Stimulated activated CD8-positive, alpha-beta memory T cell treated with anti-CD3 and anti-CD28 coated beads, Interleukin-7, amount 100 ng/mL, for 48 hours (primary cell): ENCODE data around the gene RALGDS.
"Not testable (repeated sequence)": the region's sequence is repeated elsewhere in the genome, so short reads cannot be mapped to it uniquely, and the experiment has no call there.

ENCODE experiments used
- DNase-seq, 2 donors: peaks; one replicate each; pipeline ENCODE4 v3.0.0-alpha.2; 2020; ENCODE audit warnings: low read depth in 1 of 2; ENCODE audit errors: extremely low read depth in 1 of 2

The RALGDS gene

DNA sequence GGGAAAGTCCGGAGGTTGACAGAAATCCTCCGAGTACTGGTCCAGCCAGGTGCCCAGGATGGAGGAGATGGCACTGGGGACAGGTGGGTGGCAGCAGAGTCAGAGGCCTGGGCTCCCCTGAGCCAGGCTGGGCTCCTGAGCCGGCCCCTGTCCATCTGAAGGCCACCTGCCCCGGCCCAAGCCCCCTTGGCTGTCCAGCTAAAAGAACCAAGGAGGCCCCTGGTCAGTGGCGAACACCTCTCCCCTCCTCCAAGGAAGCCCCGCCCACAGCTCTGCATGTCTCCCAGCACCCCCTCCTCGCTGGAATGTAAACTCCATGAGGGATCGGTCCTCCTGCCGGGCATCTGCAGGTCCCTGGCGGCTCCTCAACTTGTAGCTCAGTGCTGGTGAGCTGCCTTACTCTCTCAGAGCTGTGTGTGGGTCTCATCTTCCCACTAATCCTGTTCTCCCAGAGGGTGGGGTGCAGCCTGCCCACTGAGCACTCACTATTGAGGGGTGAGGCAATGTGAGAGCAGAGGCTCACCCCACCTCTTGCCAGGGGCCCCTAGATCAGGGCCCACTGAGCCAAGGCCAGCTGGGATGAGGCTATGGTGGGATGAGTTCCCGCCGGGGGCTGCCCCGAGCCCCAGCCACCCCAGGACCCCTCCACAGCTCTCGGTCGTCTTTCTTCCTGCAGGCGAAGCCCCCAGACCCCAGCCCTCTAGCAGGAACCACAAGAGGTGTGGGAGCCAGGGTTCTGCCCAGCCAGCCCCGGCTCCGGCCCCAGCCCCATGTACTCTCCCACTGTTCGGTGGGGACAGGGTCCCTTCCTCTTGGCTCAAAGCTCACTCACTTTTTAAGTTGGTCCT lies 12.0 kb downstream of the RALGDS start:
- DNase-seq: no peak

DNA sequence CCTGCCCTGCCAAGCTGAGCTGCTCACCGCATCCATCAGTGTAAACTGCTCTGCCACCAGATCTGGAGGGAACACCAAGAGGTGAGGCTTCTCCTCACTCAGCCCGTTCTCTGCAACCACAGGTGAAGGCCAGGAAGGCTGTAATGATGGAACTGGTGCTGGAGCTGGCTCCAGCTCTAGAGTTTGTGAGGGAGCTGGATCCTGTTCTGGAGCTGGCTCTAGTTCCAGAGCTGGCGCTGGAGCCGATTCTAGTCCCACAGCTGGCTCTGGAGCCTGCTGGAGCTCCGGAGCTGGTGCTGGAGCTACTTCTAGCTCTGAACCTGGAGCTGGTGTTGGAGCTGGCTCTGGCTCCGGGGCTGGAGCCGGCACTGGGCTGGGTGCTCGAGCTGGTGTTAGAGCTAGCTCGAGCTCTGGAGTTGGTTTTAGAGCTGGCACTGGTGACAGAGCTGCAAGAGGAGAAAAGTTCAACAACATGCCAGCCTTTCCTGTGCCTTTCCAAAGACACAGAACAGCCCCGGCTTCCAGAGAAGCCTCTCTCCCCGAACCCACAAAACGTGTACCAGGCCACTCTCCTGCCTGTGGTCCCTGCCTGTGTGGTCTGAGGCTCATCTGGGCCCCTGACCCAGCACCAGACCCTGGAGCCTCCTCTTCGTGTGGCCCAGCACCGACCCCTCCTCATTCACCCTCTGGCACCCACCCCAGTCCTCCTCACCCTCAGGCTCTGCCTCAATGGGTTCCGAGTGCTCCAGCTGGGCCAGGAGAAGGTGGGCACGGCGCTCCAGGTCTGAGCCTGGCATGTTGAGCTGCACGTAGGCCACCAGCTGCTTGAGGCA lies 12.9 kb downstream of the RALGDS start:
- DNase-seq: no peak

DNA sequence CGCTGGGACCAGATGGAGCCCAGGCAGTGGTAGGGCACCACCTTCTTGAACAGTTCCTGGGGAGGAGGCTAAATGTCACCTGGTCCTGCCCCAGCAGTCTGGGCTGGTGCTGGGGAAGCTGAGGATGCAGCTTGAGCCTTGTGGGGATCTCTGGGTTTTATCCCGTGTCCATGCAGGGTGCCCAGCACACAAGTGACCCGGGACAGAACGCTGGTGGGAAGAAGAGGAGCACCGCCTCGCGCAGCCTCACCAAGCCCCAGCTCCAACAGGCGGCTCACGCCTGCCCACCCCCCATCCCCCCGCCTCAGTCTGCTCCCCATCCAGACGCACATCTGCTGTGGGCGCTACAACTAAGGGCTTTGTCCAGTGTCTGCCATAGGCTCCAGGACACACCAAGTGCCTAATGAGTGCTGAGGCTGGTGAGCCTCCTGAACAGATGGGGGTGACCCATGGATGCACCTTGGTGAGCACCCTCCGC lies 13.8 kb downstream of the RALGDS start:
- DNase-seq: no peak

DNA sequence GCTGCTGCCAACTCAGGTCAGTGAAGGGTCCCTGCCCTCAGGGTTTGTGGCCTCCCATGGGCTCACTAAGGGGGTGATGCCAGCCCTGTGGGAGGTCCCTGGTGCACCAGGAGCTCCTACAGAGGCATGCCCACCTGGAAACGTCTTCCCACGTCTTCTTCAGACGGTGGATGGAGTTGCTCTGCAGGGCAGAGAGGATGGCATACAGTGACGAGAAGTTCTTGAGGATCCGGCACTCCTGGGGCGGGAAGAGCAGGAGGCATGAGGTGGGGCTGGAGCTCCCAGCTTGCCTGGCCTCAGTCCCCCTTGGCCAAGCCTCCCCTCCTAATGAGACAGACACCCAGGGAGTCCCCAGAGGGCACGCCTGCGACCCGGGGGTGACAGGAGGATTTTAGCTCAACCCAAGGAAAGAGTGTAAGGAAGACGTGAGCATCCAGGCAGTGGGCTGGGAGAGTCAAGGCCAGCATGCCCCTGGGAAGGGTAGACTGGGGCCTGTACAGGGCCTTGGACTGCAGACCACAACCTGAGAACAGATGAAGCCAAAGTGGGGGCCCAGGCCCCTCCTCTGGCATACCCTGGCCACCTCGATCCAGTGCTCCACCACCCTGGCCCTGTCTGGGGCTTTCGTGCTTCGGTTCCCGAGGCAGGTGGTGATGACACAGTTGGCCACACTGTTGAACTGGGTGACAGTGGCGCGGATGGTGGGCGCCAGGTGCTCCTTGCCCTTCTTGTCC lies 14.4 kb downstream of the RALGDS start:
- DNase-seq: no peak

DNA sequence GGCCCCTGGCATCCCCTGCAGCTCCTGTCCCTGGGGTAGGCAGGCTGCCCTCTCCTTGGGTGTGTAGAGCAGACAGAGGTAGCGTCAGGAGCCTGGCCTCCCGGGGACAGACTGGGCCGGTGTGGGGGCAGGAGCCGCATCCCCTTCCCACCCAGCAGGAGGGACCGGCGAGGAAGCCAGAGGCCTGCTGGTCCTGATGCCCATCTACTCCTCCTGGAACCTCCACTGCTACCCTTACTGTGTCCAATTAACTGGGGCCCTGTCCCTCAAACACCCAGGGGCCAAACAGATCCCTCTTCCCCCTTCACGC lies 15.6 kb downstream of the RALGDS start:
- no peak for DNase-seq

DNA sequence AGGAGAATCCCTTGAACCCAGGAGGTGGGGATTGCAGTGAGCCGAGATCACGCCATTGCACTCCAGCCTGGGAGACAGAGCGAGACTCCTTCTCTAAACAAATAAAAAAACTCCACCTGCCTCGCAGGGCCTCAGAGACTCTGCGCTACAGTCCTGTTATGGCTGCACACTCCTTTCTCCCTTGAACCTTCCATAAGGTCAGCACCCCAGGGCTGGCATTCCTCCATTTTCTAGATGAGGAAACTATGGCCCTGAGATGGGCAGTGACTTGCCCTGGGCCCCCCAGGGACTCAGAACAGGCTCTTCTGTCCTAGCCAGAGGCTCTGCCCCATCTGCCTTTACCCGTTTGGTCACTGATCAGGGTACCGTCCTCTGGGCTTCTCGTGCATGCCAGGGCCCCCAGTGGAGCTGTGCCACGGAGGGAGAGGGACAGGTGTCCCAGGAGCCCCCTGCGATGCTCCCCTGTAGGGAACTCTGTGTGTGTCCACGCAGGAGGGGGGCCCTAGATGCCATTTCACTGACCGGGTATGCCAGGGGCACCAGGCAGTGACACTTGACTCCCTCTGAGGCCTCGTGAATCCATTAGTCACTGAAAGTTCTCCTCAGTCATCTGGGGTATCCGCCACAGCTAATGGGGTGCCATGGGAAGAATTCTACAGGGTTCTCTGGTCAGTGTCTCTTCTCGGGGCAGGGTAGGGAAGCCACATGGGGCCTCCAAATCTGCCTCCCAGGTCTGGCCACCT lies 16.2 kb downstream of the RALGDS start:
- DNase-seq: no peak

DNA sequence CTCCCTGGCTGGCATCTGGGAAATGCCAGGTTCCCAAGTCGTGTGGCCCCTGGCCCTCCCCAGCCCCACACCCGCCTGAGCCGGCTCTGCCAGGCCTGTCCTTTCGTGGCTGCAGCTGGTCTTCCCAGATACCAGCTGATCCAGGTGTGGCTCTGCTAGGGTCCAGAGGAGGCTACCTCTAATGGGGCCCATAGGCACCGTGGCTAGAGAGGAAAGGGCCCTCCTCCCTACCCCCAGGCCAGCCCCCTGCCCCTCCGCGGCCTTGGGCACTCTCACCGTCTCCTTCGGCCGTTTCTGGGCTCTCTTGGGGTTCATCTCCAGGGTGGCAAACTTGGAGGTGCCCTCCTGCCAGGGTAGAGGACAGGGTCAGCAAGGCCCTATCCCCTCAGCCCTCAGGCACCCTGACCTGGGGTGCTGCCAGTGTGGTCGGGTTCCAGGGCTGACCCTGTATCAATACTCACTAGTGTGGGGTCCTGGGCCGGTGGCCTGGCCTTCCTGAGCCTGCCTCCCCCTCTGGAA lies 17.0 kb downstream of the RALGDS start:
- DNase-seq: no peak

DNA sequence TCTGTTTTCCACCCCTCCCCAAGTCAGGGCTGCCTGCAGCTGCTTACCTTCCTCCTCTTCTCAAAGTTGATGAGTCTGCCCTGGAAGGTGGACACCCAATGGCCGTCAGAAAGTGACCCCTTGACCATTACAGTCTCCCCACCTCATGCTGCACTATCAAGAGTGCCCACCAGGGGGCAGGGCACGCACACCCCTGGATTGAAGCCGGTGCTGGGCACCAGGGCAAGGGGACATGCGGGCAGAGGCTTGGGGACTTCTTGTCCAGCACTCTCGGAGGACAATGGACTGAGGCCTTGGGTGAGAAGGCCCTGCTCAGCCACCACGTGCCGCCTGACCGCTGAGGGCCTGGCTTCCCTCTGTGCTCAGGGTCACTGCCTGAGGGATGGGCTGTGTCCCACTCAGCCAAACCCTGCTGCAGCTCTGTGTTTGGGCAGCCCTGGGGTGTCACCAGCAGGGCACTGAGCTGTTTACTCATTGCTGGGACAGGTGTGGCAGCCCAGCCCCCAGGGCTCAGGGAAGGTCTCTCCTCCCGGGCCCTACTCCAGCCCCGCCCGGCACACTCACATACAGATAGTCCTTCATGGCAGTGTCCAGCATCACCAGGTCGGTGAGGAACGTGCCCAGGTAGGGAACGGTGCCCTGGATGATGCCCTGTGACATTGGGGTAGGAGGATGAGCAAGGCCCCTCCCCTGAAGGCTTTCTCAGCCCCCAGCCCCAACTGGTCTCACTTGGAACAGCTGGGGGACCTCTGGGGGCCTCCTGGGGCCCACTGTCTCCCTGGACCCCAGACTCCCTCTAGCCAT lies 17.7 kb downstream of the RALGDS start:
- DNase-seq: no peak

DNA sequence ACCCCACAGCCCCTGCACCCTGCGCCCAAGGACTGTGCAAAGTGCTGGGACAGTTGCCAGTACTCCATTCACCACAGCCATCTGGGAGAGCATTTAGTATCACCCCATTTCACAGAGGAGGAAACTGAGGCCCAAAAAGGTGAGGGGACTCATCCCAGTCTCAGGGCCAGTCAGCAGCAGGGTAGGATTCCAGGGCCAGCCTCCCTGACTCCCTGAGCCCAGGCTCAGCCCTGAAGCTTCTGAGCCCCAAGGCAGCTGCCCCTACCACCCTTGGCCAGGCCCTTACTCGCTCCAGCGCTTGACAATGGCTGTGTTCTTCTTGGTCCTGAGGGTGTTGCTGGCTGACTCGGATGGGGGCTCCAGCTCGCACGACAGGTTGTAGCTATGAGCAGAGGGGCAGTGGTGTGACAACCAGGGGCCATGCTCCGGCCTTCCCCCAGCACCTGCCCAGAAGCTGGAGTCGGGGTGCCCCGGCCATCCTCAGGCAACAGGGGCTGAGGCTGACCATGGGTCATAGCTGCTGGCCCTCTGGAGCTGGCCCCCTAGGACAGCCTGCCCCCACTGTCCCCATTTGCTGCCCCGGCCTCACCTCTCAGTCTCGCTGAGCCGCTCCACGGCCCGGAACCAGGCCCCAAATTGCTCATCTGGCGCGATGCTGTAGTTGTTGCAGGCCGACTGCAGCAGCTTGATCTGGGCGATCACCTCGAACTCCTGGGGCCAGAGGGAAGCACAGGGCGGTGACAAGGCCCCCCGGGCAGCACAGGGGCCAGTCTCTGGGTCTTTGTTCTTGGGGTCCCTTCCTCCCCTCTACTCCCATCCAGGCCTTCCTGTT lies 18.6 kb downstream of the RALGDS start:
- DNase-seq: no peak

DNA sequence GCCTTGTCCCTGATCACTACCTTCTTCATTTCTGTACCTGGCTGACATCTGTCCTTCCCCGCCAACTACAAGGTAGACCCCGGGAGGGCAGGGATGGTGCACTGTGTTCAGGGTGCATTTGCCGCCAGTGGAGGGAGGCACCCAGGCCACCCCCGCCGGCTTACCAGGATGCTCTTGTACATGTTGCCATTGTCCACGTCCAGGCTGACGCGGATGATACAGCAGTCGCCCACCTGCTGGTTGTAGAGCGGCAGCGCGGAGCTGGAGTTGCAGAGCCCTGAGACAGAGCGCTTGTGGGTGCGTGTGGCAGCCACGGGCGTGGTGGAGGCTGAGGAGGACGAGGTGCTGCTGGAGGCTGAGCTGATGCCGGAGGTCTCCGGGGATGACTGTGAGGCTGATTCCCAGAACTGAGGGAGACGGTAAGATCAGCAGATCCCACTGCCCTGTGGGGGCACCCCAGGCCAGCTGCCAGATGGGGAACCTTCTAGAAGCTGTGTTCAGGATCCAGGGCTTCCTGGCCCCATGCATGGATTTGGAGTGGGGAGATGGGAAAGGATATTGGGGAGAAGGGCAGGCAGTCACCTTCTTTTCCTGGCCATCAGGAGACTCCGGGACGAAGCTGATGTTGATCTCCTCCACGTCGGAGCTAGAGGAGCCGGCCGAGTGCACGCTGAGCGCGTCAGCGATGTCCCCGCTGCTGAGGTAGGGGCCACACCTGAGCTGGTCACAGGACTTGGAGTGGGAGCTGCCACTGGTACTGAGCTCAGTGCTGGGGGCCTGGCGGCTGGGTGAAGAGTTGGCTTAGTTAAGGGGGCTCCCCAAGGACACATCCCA lies 19.5 kb downstream of the RALGDS start:
- DNase-seq: no peak

DNA sequence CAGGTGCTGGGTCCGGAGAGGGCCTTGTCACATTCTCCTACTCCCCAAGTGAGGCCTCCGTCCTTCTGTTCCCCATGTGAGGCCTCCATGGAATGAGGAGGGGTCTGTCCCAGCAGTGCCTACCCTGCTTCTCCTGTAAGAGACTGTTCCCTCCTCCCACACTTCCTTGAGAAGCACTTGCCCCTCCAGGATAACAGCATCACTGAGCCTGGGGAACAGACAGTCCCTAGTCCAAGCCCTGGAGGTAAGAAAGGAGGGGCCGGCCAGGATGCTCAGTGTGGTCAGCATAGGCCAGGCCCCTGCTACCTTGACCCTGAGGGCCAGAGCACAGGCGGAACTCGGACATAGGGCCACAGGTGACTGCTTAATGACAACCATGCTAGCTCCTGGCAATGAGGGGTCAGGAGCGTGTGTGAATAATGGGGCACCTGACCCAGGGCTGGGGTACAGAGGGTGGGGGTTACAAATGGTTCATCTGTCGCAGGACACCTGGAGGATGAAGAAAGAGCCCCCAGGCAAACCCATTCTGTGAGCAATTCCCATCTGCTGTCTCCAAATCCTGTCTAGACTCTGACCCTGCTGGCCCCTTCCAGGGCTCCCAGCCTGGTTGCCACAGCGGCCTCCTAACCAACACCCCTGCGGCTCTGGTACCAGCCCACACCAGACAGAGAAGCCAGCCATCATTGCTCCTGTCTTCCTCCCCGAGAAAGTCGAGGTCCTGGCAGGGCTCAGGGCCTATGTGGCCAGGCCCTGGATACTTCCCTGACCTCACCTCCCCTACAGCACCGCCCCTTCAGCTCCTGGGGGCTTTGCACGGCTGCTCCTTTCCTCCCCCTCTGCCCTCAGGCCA lies 20.3 kb downstream of the RALGDS start:
- no peak for DNase-seq

DNA sequence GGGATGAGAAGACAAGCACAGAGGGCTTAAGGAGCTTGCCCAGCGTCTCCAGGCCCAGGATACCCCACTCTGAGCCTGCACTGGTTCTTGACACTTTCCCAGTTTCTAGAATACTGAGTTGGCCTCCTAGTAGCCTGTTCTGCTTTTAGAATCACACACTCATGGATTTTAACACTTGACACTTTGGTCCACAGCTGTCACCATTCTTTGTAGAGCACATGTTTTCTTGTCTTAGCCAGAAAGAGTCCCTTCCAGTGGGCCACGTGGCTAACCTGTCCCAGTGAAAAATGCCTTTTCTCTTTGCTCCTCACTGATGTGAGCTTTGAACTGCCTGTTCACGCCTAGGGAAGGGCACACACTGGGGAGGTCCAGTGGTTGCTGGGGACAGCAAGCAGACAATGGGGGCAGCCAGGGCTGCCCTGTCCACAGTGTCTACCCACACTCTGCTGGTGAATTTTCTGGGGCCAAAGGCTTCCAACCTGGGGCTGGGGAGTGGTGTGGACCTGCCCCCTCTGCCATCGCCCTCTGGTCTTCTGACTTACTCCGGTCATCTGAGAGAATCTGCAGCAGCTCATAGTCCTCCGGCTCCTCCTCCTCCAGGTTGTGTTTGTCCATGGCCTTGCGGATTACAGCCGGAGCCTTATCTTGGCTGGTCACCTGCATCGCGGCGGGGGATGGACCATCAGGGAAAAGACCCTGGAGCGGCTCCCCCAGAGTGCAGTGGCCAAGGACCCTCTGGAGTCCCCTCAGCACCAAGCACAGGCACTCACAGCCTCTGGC lies 21.1 kb downstream of the RALGDS start:
- no peak for DNase-seq

DNA sequence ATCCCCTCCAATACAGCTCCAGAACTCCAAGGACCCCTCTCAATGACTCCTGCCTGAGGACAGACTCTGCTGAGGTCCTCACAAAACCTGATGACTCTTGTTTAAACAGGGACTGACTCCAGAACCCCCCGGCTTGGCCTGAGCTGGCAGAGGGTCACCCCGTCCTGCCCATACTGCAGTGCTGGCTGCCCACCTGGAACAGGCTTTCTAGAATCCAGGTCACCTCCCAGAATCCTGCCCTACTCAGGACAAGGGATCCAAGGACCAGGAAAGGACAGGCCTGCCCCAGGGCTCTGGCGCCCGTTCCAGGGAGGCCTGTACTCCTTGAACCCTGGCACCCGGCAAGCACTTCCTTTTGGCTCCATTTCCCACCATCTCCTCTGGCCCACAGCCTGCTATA lies 22.2 kb downstream of the RALGDS start:
- DNase-seq: no peak

DNA sequence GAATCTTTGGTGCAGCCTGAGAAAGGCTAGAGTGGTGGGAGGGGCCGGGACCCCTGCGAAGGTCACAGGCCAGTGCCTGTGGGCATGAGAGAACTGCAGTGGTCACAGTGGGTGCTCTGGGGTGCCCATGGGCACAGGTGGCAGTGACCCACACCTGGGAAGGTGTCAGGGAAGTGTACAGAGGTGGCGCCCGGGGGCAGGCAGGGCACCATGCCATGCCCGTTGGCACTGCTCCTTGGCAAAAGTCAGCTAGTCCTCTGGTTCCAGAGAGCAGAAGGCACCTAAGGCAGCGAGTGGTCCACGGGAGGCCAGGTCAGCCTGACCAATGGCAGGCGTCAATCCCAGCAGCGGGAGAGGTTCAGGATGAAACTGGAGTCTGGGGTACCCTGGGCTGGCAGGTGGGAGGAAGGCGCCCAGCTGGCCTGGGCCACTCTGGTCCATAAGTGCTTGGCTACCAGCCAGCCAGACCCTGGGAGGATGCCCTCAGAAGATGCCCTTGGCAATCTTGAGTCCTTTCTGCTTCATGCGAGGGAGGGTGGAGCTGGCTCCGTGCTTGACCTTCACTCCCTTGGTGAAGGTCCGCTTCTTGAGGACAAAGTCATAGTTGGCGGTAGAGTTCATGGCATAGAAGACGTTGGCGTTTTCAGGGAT lies 22.8 kb downstream of the RALGDS start:
- DNase-seq: no peak

DNA sequence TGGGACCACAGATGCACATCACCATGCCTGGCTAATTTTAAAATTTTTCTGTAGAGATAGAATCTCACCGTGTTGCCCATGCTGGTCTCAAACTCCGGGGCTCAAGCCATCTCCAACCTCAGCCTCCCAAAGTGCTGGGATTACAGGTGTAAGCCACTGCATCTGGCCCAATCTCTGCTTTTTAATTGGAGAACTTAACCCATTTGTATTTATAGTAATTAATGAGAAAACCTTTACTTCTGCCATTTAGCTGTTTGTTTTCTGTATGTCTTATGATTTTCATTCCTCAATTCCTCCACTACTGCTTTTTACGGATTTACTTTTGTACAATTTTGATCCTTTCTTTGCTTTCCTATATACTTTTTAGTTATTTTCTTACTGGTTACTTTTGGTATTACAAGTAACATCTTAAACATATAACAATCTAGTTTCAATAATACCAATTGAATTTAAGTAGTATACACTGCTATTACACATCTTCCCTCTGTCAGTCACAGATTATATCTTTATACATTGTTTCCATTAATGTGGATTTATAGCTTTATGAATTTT lies 26.1 kb downstream of the RALGDS start:
- DNase-seq: no peak

DNA sequence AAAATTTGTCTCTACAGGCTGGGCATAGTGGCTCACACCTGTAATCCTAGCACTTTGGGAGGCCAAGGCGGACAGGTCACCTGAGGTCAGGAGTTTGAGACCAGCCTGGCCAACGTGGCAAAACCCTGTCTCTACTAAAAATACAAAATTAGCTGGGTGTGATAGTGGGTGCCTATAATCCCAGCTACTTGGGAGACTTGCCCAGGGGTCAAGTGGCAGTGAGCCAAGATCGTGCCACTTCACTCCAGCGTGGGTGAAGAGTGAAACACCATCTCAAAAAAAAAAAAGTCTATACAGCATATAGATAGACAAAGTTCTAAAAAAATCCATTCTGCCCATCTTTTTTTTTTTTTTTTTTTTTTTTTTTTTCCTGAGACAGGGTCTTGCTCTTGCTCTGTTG lies 26.7 kb downstream of the RALGDS start:
- DNase-seq: not testable (repeated sequence)
